ENCODE data around the gene NME7. TPM values are rescaled to one million over a fixed set of nuclear protein-coding genes. Genes with fewer than 3 reads are reported as not detected.
A peak's percentile ranks its signal among the peaks of the same experiment; 100 is the strongest.

The NME7 gene
- total and polyA plus RNA-seq, 4 donors, result 6.2 to 43.7 (median 18.0) TPM

DNA sequence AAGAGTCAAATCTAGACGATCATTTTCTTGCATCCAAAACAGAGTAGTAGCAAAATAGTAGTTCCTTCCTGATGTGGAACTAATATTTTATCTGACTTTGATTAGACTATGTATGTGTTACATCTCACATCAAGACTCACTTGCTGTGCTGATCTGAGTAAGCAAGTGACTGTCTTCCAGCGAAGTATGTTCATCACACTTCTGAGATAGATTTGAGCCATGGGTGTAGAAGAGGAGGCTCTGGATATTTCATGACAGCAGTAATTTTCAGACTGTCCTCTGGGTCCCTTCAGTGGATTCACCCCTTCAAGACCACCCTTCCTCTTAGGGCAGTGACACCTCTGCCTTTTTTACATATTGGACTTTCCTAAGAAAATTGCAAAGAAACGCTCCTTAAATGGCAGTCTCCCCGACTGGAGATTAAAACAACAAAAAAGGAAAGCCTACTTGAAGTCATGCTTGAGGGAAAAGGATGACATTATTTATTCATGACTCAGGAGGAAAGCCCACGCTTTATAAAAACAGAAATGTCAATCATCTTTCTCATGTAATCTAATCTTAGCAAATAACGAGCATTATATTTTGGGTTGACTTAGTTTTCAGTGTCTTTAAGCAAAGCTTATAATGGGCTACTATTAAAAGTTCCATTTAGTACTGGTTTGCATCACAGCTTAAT is 238.3 kb downstream of the NME7 start:
- Histone ChIP-seq H3K27me3 (ENCODE audit: control insufficient read depth in 3 of 3, insufficient read depth in 3 of 3, low read length in 2 of 3) (no peaks in the 10 kb centered on the region), H3K9me3 (ENCODE audit: control insufficient read depth in 4 of 4, insufficient read depth in 3 of 4, low read length in 3 of 4) (no peaks in the 10 kb centered on the region), H3K4me3 (no peak overlapping the region), H3K36me3 (ENCODE audit: control insufficient read depth in 4 of 4, insufficient read depth in 4 of 4, low read length in 4 of 4) (peaks cover 8 to 43% (median 34%) of the 10 kb centered on the region in 4 donors), H3K9ac (ENCODE audit: insufficient read depth in 1 of 2, low read length in 2 of 2) (no peak overlapping the region), H3K4me1 (ENCODE audit: control insufficient read depth in 5 of 5, insufficient read depth in 5 of 5, low read length in 5 of 5) (peaks cover 0 to 21% (median 0%) of the 10 kb centered on the region in 5 donors), H3K27ac (ENCODE audit: low read depth in 1 of 2, low read length in 1 of 2) (peak overlapping the region in 1 of 2 donors; percentile 21)
- WGBS, 2 donors, result 73 to 77% methylated on average over 6 of the region's 6 CpGs
- DNase-seq (no peak), ATAC-seq (ENCODE audit: insufficient read depth, low FRiP score) (no peak)
- TF ChIP-seq, protein P1, sequence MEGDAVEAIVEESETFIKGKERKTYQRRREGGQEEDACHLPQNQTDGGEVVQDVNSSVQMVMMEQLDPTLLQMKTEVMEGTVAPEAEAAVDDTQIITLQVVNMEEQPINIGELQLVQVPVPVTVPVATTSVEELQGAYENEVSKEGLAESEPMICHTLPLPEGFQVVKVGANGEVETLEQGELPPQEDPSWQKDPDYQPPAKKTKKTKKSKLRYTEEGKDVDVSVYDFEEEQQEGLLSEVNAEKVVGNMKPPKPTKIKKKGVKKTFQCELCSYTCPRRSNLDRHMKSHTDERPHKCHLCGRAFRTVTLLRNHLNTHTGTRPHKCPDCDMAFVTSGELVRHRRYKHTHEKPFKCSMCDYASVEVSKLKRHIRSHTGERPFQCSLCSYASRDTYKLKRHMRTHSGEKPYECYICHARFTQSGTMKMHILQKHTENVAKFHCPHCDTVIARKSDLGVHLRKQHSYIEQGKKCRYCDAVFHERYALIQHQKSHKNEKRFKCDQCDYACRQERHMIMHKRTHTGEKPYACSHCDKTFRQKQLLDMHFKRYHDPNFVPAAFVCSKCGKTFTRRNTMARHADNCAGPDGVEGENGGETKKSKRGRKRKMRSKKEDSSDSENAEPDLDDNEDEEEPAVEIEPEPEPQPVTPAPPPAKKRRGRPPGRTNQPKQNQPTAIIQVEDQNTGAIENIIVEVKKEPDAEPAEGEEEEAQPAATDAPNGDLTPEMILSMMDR (IDR thresholded peaks at IDR 0.05; ENCODE audit: control extremely low read depth, extremely low read depth), result no peak

DNA sequence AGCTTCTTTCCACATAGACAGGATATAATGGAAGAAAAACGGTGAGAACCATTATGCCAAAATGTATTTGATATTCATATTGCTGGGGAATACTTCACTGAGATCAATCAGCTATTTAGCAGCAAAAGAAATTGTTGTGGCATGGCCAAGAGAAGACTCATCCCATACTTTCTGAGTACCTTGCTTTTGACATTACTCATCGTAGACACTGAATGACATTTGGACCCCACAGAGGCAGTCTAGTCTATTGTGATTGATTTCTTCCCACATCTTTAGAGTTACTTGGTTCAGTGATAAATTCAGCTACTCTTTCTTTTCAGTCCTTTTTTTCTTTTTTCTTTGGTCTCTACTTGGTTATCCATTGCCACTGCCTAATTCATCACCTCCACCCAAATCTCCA is 239.0 kb downstream of the NME7 start:
- TF ChIP-seq, protein P1 (IDR thresholded peaks at IDR 0.05; ENCODE audit: control extremely low read depth, extremely low read depth), result no peak
- H3K36me3 ChIP-seq (ENCODE audit: control insufficient read depth in 4 of 4, insufficient read depth in 4 of 4, low read length in 4 of 4), result peaks cover 8 to 43% (median 32%) of the 10 kb centered on the region in 4 donors
- H3K9ac ChIP-seq (ENCODE audit: insufficient read depth in 1 of 2, low read length in 2 of 2), result no peak overlapping the region
- WGBS, 2 donors, result 89 to 95% methylated on average over 2 of the region's 2 CpGs
- H3K4me3 ChIP-seq, result no peak overlapping the region
- peak overlapping the region in 1 of 2 donors; percentile 21 for H3K27ac ChIP-seq (ENCODE audit: low read depth in 1 of 2, low read length in 1 of 2)
- ATAC-seq (ENCODE audit: insufficient read depth, low FRiP score) (no peak), DNase-seq (no peak)
- H3K27me3 ChIP-seq (ENCODE audit: control insufficient read depth in 3 of 3, insufficient read depth in 3 of 3, low read length in 2 of 3), result no peaks in the 10 kb centered on the region
- H3K4me1 ChIP-seq (ENCODE audit: control insufficient read depth in 5 of 5, insufficient read depth in 5 of 5, low read length in 5 of 5), result peaks cover 0 to 22% (median 0%) of the 10 kb centered on the region in 5 donors
- H3K9me3 ChIP-seq (ENCODE audit: control insufficient read depth in 4 of 4, insufficient read depth in 3 of 4, low read length in 3 of 4), result no peaks in the 10 kb centered on the region

- DNase-seq (no peak), ATAC-seq (ENCODE audit: insufficient read depth, low FRiP score) (no peak)
- peaks cover 0 to 22% (median 0%) of the 10 kb centered on the region in 5 donors for H3K4me1 ChIP-seq (ENCODE audit: control insufficient read depth in 5 of 5, insufficient read depth in 5 of 5, low read length in 5 of 5)
- H3K36me3 ChIP-seq (ENCODE audit: control insufficient read depth in 4 of 4, insufficient read depth in 4 of 4, low read length in 4 of 4), result peaks cover 7 to 39% (median 28%) of the 10 kb centered on the region in 4 donors
- H3K27ac ChIP-seq (ENCODE audit: low read depth in 1 of 2, low read length in 1 of 2), result no peak overlapping the region
- H3K4me3 ChIP-seq, result no peak overlapping the region
- 89 to 93% methylated on average over 3 of the region's 3 CpGs for WGBS, 2 donors
- TF ChIP-seq, protein P1 (IDR thresholded peaks at IDR 0.05; ENCODE audit: control extremely low read depth, extremely low read depth), result no peak
- H3K27me3 ChIP-seq (ENCODE audit: control insufficient read depth in 3 of 3, insufficient read depth in 3 of 3, low read length in 2 of 3), result no peaks in the 10 kb centered on the region
- H3K9me3 ChIP-seq (ENCODE audit: control insufficient read depth in 4 of 4, insufficient read depth in 3 of 4, low read length in 3 of 4), result no peaks in the 10 kb centered on the region
- H3K9ac ChIP-seq (ENCODE audit: insufficient read depth in 1 of 2, low read length in 2 of 2), result no peak overlapping the region
These were observed 240.3 kb downstream of the NME7 start for GRCh38 chr1:169127305-169127704.

All from lung (tissue), 12 donors.